ENCODE results near the gene PLA2G6.

- TF ChIP-seq CTCF (tag by site-specific recombination; IDR thresholded peaks at IDR 0.05) (no peak), ZNF488 (tag by site-specific recombination; IDR thresholded peaks at IDR 0.05) (no peak), ZNF155 (tag by site-specific recombination; IDR thresholded peaks at IDR 0.05) (no peak), ZFP37 (tag by site-specific recombination; IDR thresholded peaks at IDR 0.05) (no peak), PATZ1 (tag by site-specific recombination; IDR thresholded peaks at IDR 0.05) (no peak), YY1 (tag by site-specific recombination; IDR thresholded peaks at IDR 0.05) (no peak), ZNF433 (tag by site-specific recombination; IDR thresholded peaks at IDR 0.05; ENCODE audit: low read depth) (no peak), REST (tag by site-specific recombination; IDR thresholded peaks at IDR 0.05) (no peak), TCF7L2 (IDR thresholded peaks at IDR 0.05; ENCODE audit: borderline replicate concordance, low read depth, low read length) (no peak)
These were observed 31.8 kb upstream of the PLA2G6 start for GRCh38 chr22:38213319-38213989.
